Thyroid gland (tissue), 4 donors: ENCODE data around the gene PRKCA.

Source experiments
- CTCF ChIP-seq, 6 experiments: fragments of 200-600 bp in 3 of 6; fragments of 450-650 bp in 3 of 6; sonication (generic) in 3 of 6; IDR thresholded peaks; one replicate each; pipeline ENCODE4 v1.5.1; 2016 to 2019; ENCODE audit warnings: antibody characterized with exemption in 6 of 6, mild to moderate bottlenecking in 2 of 6, inconsistent platforms in 1 of 6, moderate library complexity in 1 of 6
- POLR2A ChIP-seq, 2 donors: fragments of 450-650 bp; IDR thresholded peaks; one replicate each; pipeline ENCODE4 v1.6.1; 2017; ENCODE audit warnings: antibody characterized with exemption in 2 of 2, mild to moderate bottlenecking in 2 of 2, moderate library complexity in 1 of 2

GRCh38 chr17:66275651-66276050, 26.8 kb upstream of the PRKCA start:
- TF ChIP-seq CTCF (IDR thresholded peaks at IDR 0.05) = no peak
- TF ChIP-seq POLR2A (IDR thresholded peaks at IDR 0.05) = no peak
